NCI-H1048 (cell line): Measurements from ENCODE around the gene PRIM2.
"Not testable (repeated sequence)": the region's sequence is repeated elsewhere in the genome, so short reads cannot be mapped to it uniquely, and the experiment has no call there.

Experiments
- DNase-seq: peaks from one replicate; lab custom pipeline; 2025; lab: John Stamatoyannopoulos, UW

PRIM2 gene

GRCh38 chr6:57308755-57309154, 8.7 kb upstream of the PRIM2 start:
- not testable (repeated sequence) for DNase-seq

GRCh38 chr6:57310095-57310816, 7.2 kb upstream of the PRIM2 start:
- not testable (repeated sequence) for DNase-seq

GRCh38 chr6:57310817-57311157, 6.6 kb upstream of the PRIM2 start:
- no peak for DNase-seq

- not testable (repeated sequence) for DNase-seq
Observed at GRCh38 chr6:57311300-57312003, 6.0 kb upstream of the PRIM2 start.

- no peak for DNase-seq
Observed at GRCh38 chr6:57312004-57312345, 5.5 kb upstream of the PRIM2 start.

GRCh38 chr6:57313009-57313408, 4.4 kb upstream of the PRIM2 start:
- DNase-seq = no peak

GRCh38 chr6:57313711-57314471, 3.5 kb upstream of the PRIM2 start:
- no peak for DNase-seq

GRCh38 chr6:57315111-57315510, 2.3 kb upstream of the PRIM2 start:
- DNase-seq = no peak

GRCh38 chr6:57315851-57316250, 1.6 kb upstream of the PRIM2 start:
- DNase-seq = no peak

- DNase-seq = peak; percentile 85
Observed at GRCh38 chr6:57316581-57317059, 810 bp upstream of the PRIM2 start.

GRCh38 chr6:57324538-57324937, 7.1 kb downstream of the PRIM2 start:
- DNase-seq = no peak

GRCh38 chr6:57327311-57327710, 9.9 kb downstream of the PRIM2 start:
- DNase-seq = no peak

- DNase-seq = no peak
Observed at GRCh38 chr6:57328074-57328473, 10.6 kb downstream of the PRIM2 start.

- DNase-seq = no peak
Observed at GRCh38 chr6:57329933-57330332, 12.5 kb downstream of the PRIM2 start.

- DNase-seq = no peak
Observed at GRCh38 chr6:57342148-57342669, 24.8 kb downstream of the PRIM2 start.

GRCh38 chr6:57343342-57343741, 25.9 kb downstream of the PRIM2 start:
- not testable (repeated sequence) for DNase-seq

GRCh38 chr6:57346715-57347114, 29.3 kb downstream of the PRIM2 start:
- DNase-seq = not testable (repeated sequence)

- not testable (repeated sequence) for DNase-seq
Observed at GRCh38 chr6:57347597-57347996, 30.2 kb downstream of the PRIM2 start.

- DNase-seq = not testable (repeated sequence)
Observed at GRCh38 chr6:57350443-57350842, 33.0 kb downstream of the PRIM2 start.

GRCh38 chr6:57352596-57352995, 35.2 kb downstream of the PRIM2 start:
- not testable (repeated sequence) for DNase-seq

GRCh38 chr6:57358319-57358718, 40.9 kb downstream of the PRIM2 start:
- not testable (repeated sequence) for DNase-seq

GRCh38 chr6:57359766-57360165, 42.3 kb downstream of the PRIM2 start:
- DNase-seq = not testable (repeated sequence)

GRCh38 chr6:57362340-57362739, 44.9 kb downstream of the PRIM2 start:
- not testable (repeated sequence) for DNase-seq
